ENCODE measurements around the gene MYOM3.

Gene MYOM3

DNA sequence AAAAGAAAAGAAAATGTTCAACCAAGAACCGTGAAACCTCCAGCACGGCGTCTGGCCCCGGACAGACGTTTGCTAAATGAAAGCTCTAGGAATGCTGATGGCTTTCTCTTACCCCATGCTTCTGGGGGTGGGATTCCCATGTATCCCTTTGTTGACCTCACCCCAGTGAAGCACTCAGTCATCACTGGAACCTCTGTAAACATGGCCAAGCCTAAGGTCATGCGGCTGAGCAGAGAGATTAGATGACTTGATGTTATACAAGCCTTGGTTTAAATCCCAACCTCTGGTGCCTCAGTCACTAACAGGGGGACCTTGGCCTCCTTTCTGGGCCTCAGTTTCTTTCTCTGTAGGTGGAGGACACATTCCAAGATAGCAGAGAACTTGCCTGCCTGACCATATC lies 2.8 kb upstream of the MYOM3 start:
- TF ChIP-seq, protein P1, sequence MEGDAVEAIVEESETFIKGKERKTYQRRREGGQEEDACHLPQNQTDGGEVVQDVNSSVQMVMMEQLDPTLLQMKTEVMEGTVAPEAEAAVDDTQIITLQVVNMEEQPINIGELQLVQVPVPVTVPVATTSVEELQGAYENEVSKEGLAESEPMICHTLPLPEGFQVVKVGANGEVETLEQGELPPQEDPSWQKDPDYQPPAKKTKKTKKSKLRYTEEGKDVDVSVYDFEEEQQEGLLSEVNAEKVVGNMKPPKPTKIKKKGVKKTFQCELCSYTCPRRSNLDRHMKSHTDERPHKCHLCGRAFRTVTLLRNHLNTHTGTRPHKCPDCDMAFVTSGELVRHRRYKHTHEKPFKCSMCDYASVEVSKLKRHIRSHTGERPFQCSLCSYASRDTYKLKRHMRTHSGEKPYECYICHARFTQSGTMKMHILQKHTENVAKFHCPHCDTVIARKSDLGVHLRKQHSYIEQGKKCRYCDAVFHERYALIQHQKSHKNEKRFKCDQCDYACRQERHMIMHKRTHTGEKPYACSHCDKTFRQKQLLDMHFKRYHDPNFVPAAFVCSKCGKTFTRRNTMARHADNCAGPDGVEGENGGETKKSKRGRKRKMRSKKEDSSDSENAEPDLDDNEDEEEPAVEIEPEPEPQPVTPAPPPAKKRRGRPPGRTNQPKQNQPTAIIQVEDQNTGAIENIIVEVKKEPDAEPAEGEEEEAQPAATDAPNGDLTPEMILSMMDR (IDR thresholded peaks at IDR 0.05; ENCODE audit: low read depth, low read length): no peak
- no peaks in the 10 kb centered on the region for H3K9me3 ChIP-seq
- no peaks in the 10 kb centered on the region for H3K4me1 ChIP-seq
- H3K36me3 ChIP-seq: no peaks in the 10 kb centered on the region
- no peaks in the 10 kb centered on the region for H3K27me3 ChIP-seq
- DNase-seq: no peak
- H3K4me3 ChIP-seq (ENCODE audit: low read depth, low read length): no peak overlapping the region

- no peaks in the 10 kb centered on the region for H3K36me3 ChIP-seq
- no peak for DNase-seq
- TF ChIP-seq, protein P1 (IDR thresholded peaks at IDR 0.05; ENCODE audit: low read depth, low read length): no peak
- no peaks in the 10 kb centered on the region for H3K9me3 ChIP-seq
- no peaks in the 10 kb centered on the region for H3K4me1 ChIP-seq
- no peak overlapping the region for H3K4me3 ChIP-seq (ENCODE audit: low read depth, low read length)
- no peaks in the 10 kb centered on the region for H3K27me3 ChIP-seq
Measured at GRCh38 chr1:24113641-24114033, 1.7 kb upstream of the MYOM3 start.

DNA sequence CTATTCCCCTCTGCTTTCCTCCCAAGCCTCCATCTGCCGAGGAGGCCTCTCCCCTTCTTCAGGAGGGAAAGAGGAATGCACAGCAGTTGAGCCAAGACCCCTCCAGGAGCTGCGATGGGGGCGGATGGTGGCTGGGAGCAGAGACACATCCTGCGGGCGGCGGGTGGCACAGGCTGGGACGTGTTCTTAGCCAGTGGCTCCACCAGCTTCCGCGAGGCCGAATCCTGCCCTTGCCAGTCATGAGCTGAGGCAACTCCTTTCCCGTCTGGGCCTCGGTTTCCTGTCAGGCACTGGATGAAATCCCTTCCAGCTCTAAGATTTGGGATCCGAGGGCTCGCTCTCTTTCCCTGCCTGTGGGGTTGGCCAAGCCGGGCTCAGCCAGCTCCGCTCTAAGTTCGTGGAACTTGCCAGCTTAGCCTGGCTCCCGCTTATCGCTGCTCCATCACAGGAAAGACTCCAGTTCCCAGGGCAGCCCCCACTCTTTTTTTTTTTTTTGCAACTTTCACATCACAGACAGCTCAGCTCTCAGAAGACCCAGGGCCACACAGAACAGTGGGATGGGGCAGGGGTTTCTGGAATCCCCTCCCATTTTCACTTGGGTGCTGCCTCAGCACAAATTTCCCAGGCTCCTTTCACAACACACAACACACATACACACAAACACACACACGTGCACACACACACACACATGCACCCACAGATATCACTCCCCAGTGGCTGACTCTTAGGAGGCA lies 506 bp downstream of the MYOM3 start:
- Histone ChIP-seq H3K27me3 (no peaks in the 10 kb centered on the region), H3K4me1 (no peaks in the 10 kb centered on the region), H3K4me3 (ENCODE audit: low read depth, low read length) (no peak overlapping the region), H3K9me3 (no peaks in the 10 kb centered on the region), H3K36me3 (no peaks in the 10 kb centered on the region)
- TF ChIP-seq, protein P1 (IDR thresholded peaks at IDR 0.05; ENCODE audit: low read depth, low read length): no peak
- no peak for DNase-seq

GRCh38 chr1:24110642-24111261 lies 1.2 kb downstream of the MYOM3 start:
- peak; percentile 44 for DNase-seq
- H3K4me1 ChIP-seq: no peaks in the 10 kb centered on the region
- no peaks in the 10 kb centered on the region for H3K9me3 ChIP-seq
- H3K4me3 ChIP-seq (ENCODE audit: low read depth, low read length): no peak overlapping the region
- no peaks in the 10 kb centered on the region for H3K27me3 ChIP-seq
- no peaks in the 10 kb centered on the region for H3K36me3 ChIP-seq
- TF ChIP-seq, protein P1 (IDR thresholded peaks at IDR 0.05; ENCODE audit: low read depth, low read length): no peak

GRCh38 chr1:24109686-24110475 lies 2.1 kb downstream of the MYOM3 start:
- H3K36me3 ChIP-seq: no peaks in the 10 kb centered on the region
- DNase-seq: no peak
- no peak overlapping the region for H3K4me3 ChIP-seq (ENCODE audit: low read depth, low read length)
- H3K9me3 ChIP-seq: no peaks in the 10 kb centered on the region
- TF ChIP-seq, protein P1 (IDR thresholded peaks at IDR 0.05; ENCODE audit: low read depth, low read length): no peak
- no peaks in the 10 kb centered on the region for H3K27me3 ChIP-seq
- no peaks in the 10 kb centered on the region for H3K4me1 ChIP-seq

DNA sequence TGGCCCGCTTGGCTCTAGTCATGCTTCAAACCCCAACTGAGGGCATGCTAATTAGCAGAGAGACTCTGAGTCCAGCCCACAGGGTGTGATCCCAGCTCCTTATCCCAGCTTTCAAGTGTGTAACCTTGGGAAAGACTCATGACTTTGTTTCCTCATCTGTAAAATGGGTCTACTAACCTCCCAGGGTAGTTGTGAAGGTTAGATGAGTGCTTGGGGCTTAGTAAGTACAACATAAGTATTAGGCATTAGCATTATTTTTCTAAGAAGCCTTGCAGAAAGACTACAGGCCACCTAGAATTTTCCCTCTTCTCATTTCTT lies 2.8 kb downstream of the MYOM3 start:
- Histone ChIP-seq H3K4me3 (ENCODE audit: low read depth, low read length) (no peak overlapping the region), H3K36me3 (no peaks in the 10 kb centered on the region), H3K9me3 (no peaks in the 10 kb centered on the region), H3K27me3 (no peaks in the 10 kb centered on the region), H3K4me1 (no peaks in the 10 kb centered on the region)
- TF ChIP-seq, protein P1 (IDR thresholded peaks at IDR 0.05; ENCODE audit: low read depth, low read length): no peak
- DNase-seq: no peak
